T-cell (primary cell): ENCODE results near the gene SRR. TPM values are rescaled to one million over a fixed set of nuclear protein-coding genes. Genes with fewer than 3 reads are reported as not detected.

Source experiments
- ATAC-seq, 4 experiments: fragments of 200-7000 bp in 3 of 4; fragments of 150-1000 bp in 1 of 4; cut with Tn5 transposase; replicated peaks in 1 of 4; 1 replicate in 3 of 4; 2 replicates in 1 of 4; pipeline ENCODE4 v1.10.0; 2021; ENCODE audit warnings: moderate library complexity in 3 of 4, mild to moderate bottlenecking in 2 of 4, moderate number of reproducible peaks in 1 of 4
- CTCF ChIA-PET, 2 donors: fragments of 300-600 bp; sonication (Branson Sonifier 250); formaldehyde crosslinking; loops; one replicate each; lab custom pipeline; 2022; ENCODE audit warnings: antibody characterized with exemption in 2 of 2; lab: Charles Lee
- POLR2A ChIA-PET, 2 donors: fragments of 300-600 bp; sonication (Branson Sonifier 250); formaldehyde crosslinking; loops; one replicate each; lab custom pipeline; 2022; ENCODE audit warnings: antibody characterized with exemption in 2 of 2; lab: Charles Lee
- DNase-seq, 35 experiments: peaks; one replicate each; pipeline versions ENCODE4 v3.0.0 to v3.0.0-alpha.2; 2013 to 2023
- H3K27ac ChIP-seq: one replicate; pipeline ENCODE4 v1.5.1; 2013; ENCODE audit warnings: low read length
- H3K27me3 ChIP-seq, 2 experiments: replicated peaks in 1 of 2; 1 replicate in 1 of 2; 2 replicates in 1 of 2; pipeline versions ENCODE4 v1.6.1 to v1.7.0; 2013; ENCODE audit warnings: low read length in 1 of 2, mixed read lengths in 1 of 2; ENCODE audit not compliant: control insufficient read depth in 2 of 2, insufficient read depth in 2 of 2; ENCODE audit errors: extremely low read depth in 1 of 2
- H3K36me3 ChIP-seq, 2 donors: 1 replicate in 1 of 2; 2 replicates in 1 of 2; pipeline versions ENCODE4 v1.6.1 to v1.7.0; 2013; ENCODE audit warnings: low read length in 1 of 2; ENCODE audit not compliant: control insufficient read depth in 2 of 2, insufficient read depth in 1 of 2; ENCODE audit errors: extremely low read depth in 1 of 2
- H3K4me1 ChIP-seq, 2 experiments: 1 replicate in 1 of 2; 2 replicates in 1 of 2; pipeline versions ENCODE4 v1.6.1 to v1.7.0; 2013; ENCODE audit warnings: low read length in 2 of 2, mixed read lengths in 1 of 2; ENCODE audit not compliant: insufficient read depth in 2 of 2, control insufficient read depth in 1 of 2; ENCODE audit errors: extremely low read depth in 1 of 2
- H3K4me3 ChIP-seq, 2 donors: 1 replicate in 1 of 2; 2 replicates in 1 of 2; pipeline versions ENCODE4 v1.5.1 to v1.7.0; 2013; ENCODE audit warnings: mild to moderate bottlenecking in 2 of 2, low read length in 1 of 2, moderate library complexity in 1 of 2; ENCODE audit not compliant: control insufficient read depth in 1 of 2; ENCODE audit errors: extremely low read depth in 1 of 2
- H3K9me3 ChIP-seq: 2 replicates; pipeline ENCODE4 v1.7.0; 2013
- H3K27ac Mint-ChIP-seq, 2 donors: one replicate each; pipeline ENCODE4 v1.8.0; 2020 to 2021; ENCODE audit warnings: mild to moderate bottlenecking in 2 of 2, mixed read lengths in 2 of 2
- H3K27me3 Mint-ChIP-seq, 2 donors: one replicate each; pipeline ENCODE4 v1.8.0; 2021 to 2022; ENCODE audit warnings: mixed read lengths in 2 of 2
- H3K36me3 Mint-ChIP-seq: one replicate; pipeline ENCODE4 v1.8.0; 2021; ENCODE audit warnings: mixed read lengths
- H3K4me1 Mint-ChIP-seq, 3 donors: one replicate each; pipeline ENCODE4 v1.8.0; 2020 to 2022; ENCODE audit warnings: mixed read lengths in 3 of 3, mild to moderate bottlenecking in 1 of 3
- H3K4me3 Mint-ChIP-seq, 3 donors: one replicate each; pipeline ENCODE4 v1.8.0; 2020 to 2022; ENCODE audit warnings: mild to moderate bottlenecking in 3 of 3, mixed read lengths in 3 of 3, moderate library complexity in 3 of 3
- H3K9me3 Mint-ChIP-seq, 3 donors: one replicate each; pipeline ENCODE4 v1.8.0; 2020 to 2022; ENCODE audit warnings: mixed read lengths in 3 of 3
- whole genome bisulfite sequencing: methylation state at CpG from one replicate; pipeline ENCODE4 v1.1.5; 2013; ENCODE audit warnings: missing lambda C conversion rate; ENCODE audit not compliant: insufficient coverage; 5-methylcytosine and 5-hydroxymethylcytosine counted together
- total RNA-seq, 35 experiments: library from RNA in 6 of 35; stranded (reverse) in 6 of 35; fragments of 120-200 nt in 1 of 35; gene quantifications; one replicate each; pipeline versions ENCODE4 v1.2.1 to v1.2.4 and lab custom pipeline; 2013 to 2026

The SRR gene
- total RNA-seq, 5 donors from 2014 or later (not counting 1 experiment from before 2014, with no cell fraction given), result 3.5 to 8.8 (median 5.2) TPM

GRCh38 chr17:2343421-2343820, 39.7 kb downstream of the SRR start:
- Histone ChIP-seq H3K9me3 (no peaks in the 10 kb centered on the region), H3K27me3 (no peaks in the 10 kb centered on the region), H3K27ac (no peak overlapping the region), H3K36me3 (peaks cover 10 to 12% of the 10 kb centered on the region in 2 donors), H3K4me3 (no peak overlapping the region), H3K4me1 (peaks cover 0 to 7% of the 10 kb centered on the region in 2 experiments)
- WGBS, result 20% methylated on average over 3 of the region's 5 CpGs
- ATAC-seq, result peak; percentile 36 to 81 (median 50)
- ChIA-PET POLR2A (interaction anchor here in 1 of 2 donors (0.5 kb wide), 1 partner anchor 14 kb away, joined by 7 read pairs; no protein-coding TSS in a partner anchor), CTCF (no interaction called here)
- Mint-ChIP-seq H3K27ac (peak overlapping the region; percentile 61 to 62), H3K9me3 (no peaks in the 10 kb centered on the region), H3K27me3 (no peaks in the 10 kb centered on the region), H3K36me3 (peaks cover 13% of the 10 kb centered on the region), H3K4me3 (no peak overlapping the region), H3K4me1 (peaks cover 24 to 32% (median 27%) of the 10 kb centered on the region in 3 donors)
- peak in 2 of 35 experiments; percentile 22 to 35 for DNase-seq

- Mint-ChIP-seq H3K27ac (peak overlapping the region in 1 of 2 donors; percentile 34), H3K4me3 (no peak overlapping the region), H3K4me1 (peaks cover 20 to 22% (median 22%) of the 10 kb centered on the region in 3 donors), H3K36me3 (peaks cover 14% of the 10 kb centered on the region), H3K9me3 (no peaks in the 10 kb centered on the region), H3K27me3 (no peaks in the 10 kb centered on the region)
- no peak overlapping the region for H3K27ac ChIP-seq
- H3K4me1 ChIP-seq, result no peaks in the 10 kb centered on the region
- no peak for DNase-seq
- ATAC-seq, result no peak
- H3K36me3 ChIP-seq, result peaks cover 10 to 12% of the 10 kb centered on the region in 2 donors
- CTCF ChIA-PET, result no interaction called here
- no peaks in the 10 kb centered on the region for H3K9me3 ChIP-seq
- H3K27me3 ChIP-seq, result no peaks in the 10 kb centered on the region
- no peak overlapping the region for H3K4me3 ChIP-seq
- POLR2A ChIA-PET, result no interaction called here
- WGBS, result 90% methylated on average over 8 of the region's 10 CpGs
Measured at GRCh38 chr17:2344528-2344927, 40.8 kb downstream of the SRR start.

GRCh38 chr17:2346475-2346874, 42.7 kb downstream of the SRR start:
- WGBS, result 96% methylated on average over 7 of the region's 8 CpGs
- H3K9me3 Mint-ChIP-seq, result no peaks in the 10 kb centered on the region
- ChIA-PET CTCF (interaction anchor here in 1 of 2 donors (0.6 kb wide), 1 partner anchor 9 kb away, joined by 5 read pairs; the partner anchor contains the start of gene SGSM2), POLR2A (interaction anchor here in 1 of 2 donors (0.5 kb wide), 1 partner anchor 446 kb away, joined by 4 read pairs; no protein-coding TSS in a partner anchor)
- no peak overlapping the region for H3K4me3 ChIP-seq
- no peaks in the 10 kb centered on the region for H3K27me3 ChIP-seq
- H3K9me3 ChIP-seq, result no peaks in the 10 kb centered on the region
- DNase-seq, result no peak
- H3K4me3 Mint-ChIP-seq, result no peak overlapping the region
- no peak overlapping the region for H3K27ac Mint-ChIP-seq
- H3K4me1 ChIP-seq, result no peaks in the 10 kb centered on the region
- ATAC-seq, result no peak
- peaks cover 14% of the 10 kb centered on the region for H3K36me3 Mint-ChIP-seq
- peaks cover 10 to 12% of the 10 kb centered on the region in 2 donors for H3K36me3 ChIP-seq
- H3K27ac ChIP-seq, result no peak overlapping the region
- H3K4me1 Mint-ChIP-seq, result peaks cover 15 to 18% (median 16%) of the 10 kb centered on the region in 3 donors
- no peaks in the 10 kb centered on the region for H3K27me3 Mint-ChIP-seq

GRCh38 chr17:2347805-2348685, 44.3 kb downstream of the SRR start:
- H3K4me3 Mint-ChIP-seq, result no peak overlapping the region
- peaks cover 10% of the 10 kb centered on the region for H3K36me3 Mint-ChIP-seq
- ATAC-seq (no peak), DNase-seq (no peak)
- Histone ChIP-seq H3K27ac (no peak overlapping the region), H3K36me3 (peaks cover 9 to 10% of the 10 kb centered on the region in 2 donors), H3K27me3 (no peaks in the 10 kb centered on the region), H3K4me1 (peaks cover 1 to 3% of the 10 kb centered on the region in 2 experiments), H3K4me3 (no peak overlapping the region), H3K9me3 (no peaks in the 10 kb centered on the region)
- peaks cover 10 to 11% (median 10%) of the 10 kb centered on the region in 3 donors for H3K4me1 Mint-ChIP-seq
- H3K9me3 Mint-ChIP-seq, result no peaks in the 10 kb centered on the region
- H3K27ac Mint-ChIP-seq, result no peak overlapping the region
- ChIA-PET CTCF (interaction anchor here (0.5 to 1.4 kb wide), 3 partner anchors 12 to 107 kb away, joined by 3 to 6 read pairs (median 5); partner anchors contain the start of gene TSR1 (in 1 of the 2)), POLR2A (interaction anchor here in 1 of 2 donors (0.6 kb wide), 2 partner anchors 18 to 432 kb away, joined by 3 read pairs; no protein-coding TSS in a partner anchor)
- H3K27me3 Mint-ChIP-seq, result no peaks in the 10 kb centered on the region
- WGBS, result 79% methylated on average over 4 of the region's 11 CpGs

- H3K27me3 ChIP-seq, result no peaks in the 10 kb centered on the region
- 93% methylated on average over 4 of the region's 6 CpGs for WGBS
- DNase-seq, result no peak
- Mint-ChIP-seq H3K4me3 (no peak overlapping the region), H3K27ac (no peak overlapping the region), H3K27me3 (no peaks in the 10 kb centered on the region), H3K4me1 (peaks cover 17 to 21% (median 20%) of the 10 kb centered on the region in 3 donors), H3K9me3 (no peaks in the 10 kb centered on the region), H3K36me3 (peaks cover 3% of the 10 kb centered on the region)
- peaks cover 5 to 19% of the 10 kb centered on the region in 2 experiments for H3K4me1 ChIP-seq
- ChIA-PET POLR2A (no interaction called here), CTCF (interaction anchor here (0.6 to 0.7 kb wide), 3 partner anchors 19 to 471 kb away, joined by 3 to 7 read pairs (median 4); no protein-coding TSS in a partner anchor)
- H3K4me3 ChIP-seq, result no peak overlapping the region
- peaks cover 2 to 3% of the 10 kb centered on the region in 2 donors for H3K36me3 ChIP-seq
- H3K9me3 ChIP-seq, result no peaks in the 10 kb centered on the region
- ATAC-seq, result no peak
- no peak overlapping the region for H3K27ac ChIP-seq
Measured at GRCh38 chr17:2351269-2351668, 47.5 kb downstream of the SRR start.

- H3K9me3 ChIP-seq, result no peaks in the 10 kb centered on the region
- DNase-seq (no peak), ATAC-seq (no peak)
- Mint-ChIP-seq H3K27me3 (no peaks in the 10 kb centered on the region), H3K36me3 (peaks cover 3% of the 10 kb centered on the region), H3K4me3 (peak overlapping the region; percentile 6 to 70 (median 57)), H3K9me3 (no peaks in the 10 kb centered on the region), H3K4me1 (peaks cover 17 to 21% (median 20%) of the 10 kb centered on the region in 3 donors), H3K27ac (peak overlapping the region; percentile 94 to 97)
- H3K27me3 ChIP-seq, result no peaks in the 10 kb centered on the region
- H3K36me3 ChIP-seq, result peaks cover 1 to 3% of the 10 kb centered on the region in 2 donors
- ChIA-PET CTCF (interaction anchor here in 1 of 2 donors (1.6 kb wide), 1 partner anchor 9 kb away, joined by 5 read pairs; no protein-coding TSS in a partner anchor), POLR2A (no interaction called here)
- H3K4me1 ChIP-seq, result peaks cover 5 to 19% of the 10 kb centered on the region in 2 experiments
- no CpG with 5 or more reads among the region's 8 CpGs for WGBS
- no peak overlapping the region for H3K4me3 ChIP-seq
- H3K27ac ChIP-seq, result peak overlapping the region; percentile 46
Measured at GRCh38 chr17:2354311-2354710, 50.6 kb downstream of the SRR start.
